ENCODE data around the gene AMZ2. TPM values are rescaled to one million over a fixed set of nuclear protein-coding genes. Genes with fewer than 3 reads are reported as not detected.

AMZ2 gene
- total RNA-seq, 1 experiment from 2014 or later, result 88.3 TPM

GRCh38 chr17:68239632-68240366 lies 8.0 kb upstream of the AMZ2 start:
- Histone ChIP-seq H3K4me1 (replicated peaks; ENCODE audit: insufficient read depth) (peaks cover 9% of the 10 kb centered on the region; the same call in 1 of the 2 replicates), H4K20me1 (ENCODE audit: insufficient read depth) (no peaks in the 10 kb centered on the region), H3K79me2 (ENCODE audit: low read depth) (no peaks in the 10 kb centered on the region), H3K9me2 (ENCODE audit: insufficient read depth) (no peaks in the 10 kb centered on the region), H3F3A (ENCODE audit: insufficient read depth, low read depth) (no peaks in the 10 kb centered on the region), H3K4me3 (no peak overlapping the region), H2AFZ (no peak overlapping the region), H3K9me3 (ENCODE audit: insufficient read depth, low read depth) (no peaks in the 10 kb centered on the region), H3K27me3 (ENCODE audit: insufficient read depth, low read depth) (no peaks in the 10 kb centered on the region), H3K36me3 (ENCODE audit: low read depth) (no peaks in the 10 kb centered on the region), H3K27ac (no peak overlapping the region), H3K4me2 (no peak overlapping the region)
- ChIA-PET POLR2A (ENCODE audit: unreplicated experiment) (no interaction called here), CTCF (no interaction called here)
- no peak for TF ChIP-seq CTCF (conservative IDR thresholded peaks at IDR 0.05)
- no peak for TF ChIP-seq EZH2 (IDR thresholded peaks at IDR 0.05; ENCODE audit: low read depth)
- no peak for DNase-seq
- no TSS peak for BruUV-seq (replicated peaks)
- intact Hi-C loops (cut with micrococcal nuclease; ENCODE audit: unreplicated experiment), result no loop called here

- POLR2A ChIA-PET (ENCODE audit: unreplicated experiment), result interaction anchor here (0.6 kb wide), 1 partner anchor 599 kb away, joined by 6 read pairs; no protein-coding TSS in a partner anchor
- H3F3A ChIP-seq (ENCODE audit: insufficient read depth, low read depth), result peaks cover 20% of the 10 kb centered on the region; the same call in 1 of the 2 replicates
- H3K4me2 ChIP-seq, result peak overlapping the region; percentile 81
- no peak overlapping the region for H3K27ac ChIP-seq
- peaks cover 10% of the 10 kb centered on the region for H3K4me1 ChIP-seq (replicated peaks; ENCODE audit: insufficient read depth)
- no peaks in the 10 kb centered on the region for H4K20me1 ChIP-seq (ENCODE audit: insufficient read depth)
- no peaks in the 10 kb centered on the region for H3K9me3 ChIP-seq (ENCODE audit: insufficient read depth, low read depth)
- DNase-seq, result no peak
- no peaks in the 10 kb centered on the region; the same call in 1 of the 2 replicates for H3K79me2 ChIP-seq (ENCODE audit: low read depth)
- BruUV-seq (replicated peaks), result TSS peak; percentile 78
- intact Hi-C loops (cut with micrococcal nuclease; ENCODE audit: unreplicated experiment), result loop anchor here (1.0 to 2.0 kb wide), 2 partner anchors 46 to 211 kb away; partner anchors contain the start of gene WIPI1
- no peak overlapping the region for H2AFZ ChIP-seq
- H3K36me3 ChIP-seq (ENCODE audit: low read depth), result 0 out of 2 replicates have a peak, but pooled peaks cover 6% of the 10 kb centered on the region
- TF ChIP-seq CTCF (conservative IDR thresholded peaks at IDR 0.05), result no peak
- no peak for TF ChIP-seq EZH2 (IDR thresholded peaks at IDR 0.05; ENCODE audit: low read depth)
- CTCF ChIA-PET, result interaction anchor here (1.6 kb wide), 1 partner anchor 212 kb away, joined by 14 read pairs; no protein-coding TSS in a partner anchor
- no peaks in the 10 kb centered on the region for H3K9me2 ChIP-seq (ENCODE audit: insufficient read depth)
- H3K27me3 ChIP-seq (ENCODE audit: insufficient read depth, low read depth), result no peaks in the 10 kb centered on the region
- peak overlapping the region; percentile 80; the same call in 1 of the 2 replicates for H3K4me3 ChIP-seq
These were observed 1.4 kb upstream of the AMZ2 start for GRCh38 chr17:68246271-68247028.

GRCh38 chr17:68248199-68248825 lies 469 bp downstream of the AMZ2 start:
- no peaks in the 10 kb centered on the region for H4K20me1 ChIP-seq (ENCODE audit: insufficient read depth)
- H3K4me3 ChIP-seq, result peak overlapping the region; percentile 80
- H3K79me2 ChIP-seq (ENCODE audit: low read depth), result no peaks in the 10 kb centered on the region; the same call in 1 of the 2 replicates
- CTCF ChIA-PET, result interaction anchor here (1.4 to 1.6 kb wide), 2 partner anchors 48 to 210 kb away, joined by 5 to 14 read pairs; no protein-coding TSS in a partner anchor
- H3K9me3 ChIP-seq (ENCODE audit: insufficient read depth, low read depth), result no peaks in the 10 kb centered on the region
- H3K36me3 ChIP-seq (ENCODE audit: low read depth), result 0 out of 2 replicates have a peak, but pooled peaks cover 6% of the 10 kb centered on the region
- H3K4me2 ChIP-seq, result peak overlapping the region; percentile 81
- peak overlapping the region; percentile 92 for H2AFZ ChIP-seq
- 0 out of 2 replicates have a peak overlapping the region, but pooled peaks have one; percentile 63 for H3K27ac ChIP-seq
- peaks cover 20% of the 10 kb centered on the region; the same call in 1 of the 2 replicates for H3F3A ChIP-seq (ENCODE audit: insufficient read depth, low read depth)
- POLR2A ChIA-PET (ENCODE audit: unreplicated experiment), result interaction anchor here (0.7 kb wide), 1 partner anchor 120 kb away, joined by 3 read pairs; no protein-coding TSS in a partner anchor
- peaks cover 10% of the 10 kb centered on the region for H3K4me1 ChIP-seq (replicated peaks; ENCODE audit: insufficient read depth)
- TSS peak; percentile 60 for BruUV-seq (replicated peaks)
- H3K9me2 ChIP-seq (ENCODE audit: insufficient read depth), result no peaks in the 10 kb centered on the region
- H3K27me3 ChIP-seq (ENCODE audit: insufficient read depth, low read depth), result no peaks in the 10 kb centered on the region
- TF ChIP-seq EZH2 (IDR thresholded peaks at IDR 0.05; ENCODE audit: low read depth) (no peak), CTCF (conservative IDR thresholded peaks at IDR 0.05) (no peak)
- DNase-seq, result no peak
- intact Hi-C loops (cut with micrococcal nuclease; ENCODE audit: unreplicated experiment), result no loop called here
